ENCODE data around the gene FDXR.

- TF ChIP-seq CTCF (IDR thresholded peaks at IDR 0.05) (no peak), EZH2 (IDR thresholded peaks at IDR 0.05) (no peak)
Measured at GRCh38 chr17:74873037-74873873, 461 bp upstream of the FDXR start.

Measured in neural progenitor cell (in vitro differentiated cells).